ENCODE results near the gene LAMC3.

- no peak for TF ChIP-seq POLR2A (IDR thresholded peaks at IDR 0.05)
- TF ChIP-seq CTCF (IDR thresholded peaks at IDR 0.05): no peak
Measured at GRCh38 chr9:131112374-131113154, 103.6 kb downstream of the LAMC3 start.
